HG03378 (cell line): ENCODE measurements around the gene SLC37A1.

ENCODE experiments used
- ATAC-seq: cut with Tn5 transposase; IDR thresholded peaks from one replicate; pipeline ENCODE4 v1.9.1; 2021; ENCODE audit warnings: mild to moderate bottlenecking, moderate library complexity; ENCODE audit not compliant: unreplicated experiment

SLC37A1 gene

GRCh38 chr21:42630626-42631025, 117.0 kb downstream of the SLC37A1 start:
- no peak for ATAC-seq
